HG02642 (cell line): ENCODE measurements around the gene CTSW.

ENCODE experiments used
- ATAC-seq: cut with Tn5 transposase; IDR thresholded peaks from one replicate; pipeline ENCODE4 v1.9.1; 2021; ENCODE audit warnings: mild to moderate bottlenecking; ENCODE audit not compliant: unreplicated experiment, poor library complexity

The CTSW gene

GRCh38 chr11:65919573-65920371 is 40.1 kb downstream of the CTSW start:
- ATAC-seq: peak; percentile 50

GRCh38 chr11:65920372-65920802 is 40.8 kb downstream of the CTSW start:
- ATAC-seq: no peak

- no peak for ATAC-seq
Observed at GRCh38 chr11:65921033-65921555, 41.5 kb downstream of the CTSW start.

DNA sequence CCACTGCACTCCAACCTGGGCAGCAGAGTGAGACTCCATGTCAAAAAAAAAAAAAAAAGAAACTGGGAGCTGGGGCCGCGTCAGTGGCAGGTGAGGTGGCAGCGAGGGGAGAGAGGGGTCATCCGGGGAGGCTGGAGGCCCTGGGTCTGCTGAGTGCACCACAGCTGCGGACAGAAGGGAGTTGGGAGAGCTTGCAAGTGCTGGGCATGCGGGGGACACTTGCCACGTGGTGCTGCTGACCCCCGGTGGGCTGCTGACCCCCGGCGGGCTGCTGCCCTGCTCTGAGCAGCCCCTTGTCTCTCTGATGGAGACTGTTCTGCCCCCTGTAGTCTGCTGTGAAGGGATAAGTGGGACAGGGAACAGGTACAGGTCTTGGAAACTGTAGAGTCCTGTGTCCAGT is 42.2 kb downstream of the CTSW start:
- ATAC-seq: no peak

GRCh38 chr11:65922565-65922964 is 42.9 kb downstream of the CTSW start:
- no peak for ATAC-seq

- no peak for ATAC-seq
Observed at GRCh38 chr11:65925397-65925796, 45.8 kb downstream of the CTSW start.

- ATAC-seq: peak; percentile 64
Observed at GRCh38 chr11:65927904-65928397, 48.3 kb downstream of the CTSW start.

- ATAC-seq: no peak
Observed at GRCh38 chr11:65928667-65929066, 49.0 kb downstream of the CTSW start.

GRCh38 chr11:65931773-65932557 is 52.3 kb downstream of the CTSW start:
- no peak for ATAC-seq

GRCh38 chr11:65932558-65932919 is 52.9 kb downstream of the CTSW start:
- no peak for ATAC-seq
